Activated CD8-positive, alpha-beta memory T cell treated with anti-CD3 and anti-CD28 coated beads for 24 hours (primary cell): ENCODE results near the gene MNAT1.
"Not testable (repeated sequence)": the region's sequence is repeated elsewhere in the genome, so short reads cannot be mapped to it uniquely, and the experiment has no call there.

Experiments
- DNase-seq: peaks from one replicate; pipeline ENCODE4 v3.0.0-alpha.2; 2020

The MNAT1 gene

DNA sequence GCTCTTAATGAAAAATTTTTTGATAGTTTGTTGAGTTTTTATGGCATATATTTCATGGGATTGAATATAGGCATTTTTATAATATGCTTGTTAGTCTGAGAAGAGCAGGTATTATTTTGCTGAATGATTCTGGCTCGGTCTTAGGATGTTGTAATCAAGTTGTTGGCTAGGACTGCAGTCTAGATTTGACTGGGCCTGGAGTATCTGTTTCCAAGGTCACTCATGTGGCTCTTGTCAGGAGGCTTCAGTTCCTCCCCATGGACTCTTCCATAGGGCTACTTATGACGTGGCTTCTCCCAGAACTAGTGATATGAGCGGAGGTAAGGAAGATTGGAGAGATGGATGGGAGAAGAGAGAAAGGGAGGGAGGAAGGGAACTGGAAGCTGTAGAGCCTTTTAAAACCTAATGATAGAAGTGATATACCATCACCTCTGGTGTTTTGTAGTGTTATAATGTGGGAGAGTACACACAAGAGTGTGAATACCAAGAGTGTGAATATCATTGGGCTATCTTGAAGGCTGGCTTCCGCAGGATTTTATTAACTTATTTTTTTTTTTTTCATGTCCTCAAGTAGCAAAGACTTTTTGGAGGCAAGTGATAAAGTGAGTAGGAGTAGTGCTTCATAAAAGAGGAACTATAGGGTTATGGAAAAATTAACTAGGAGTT is 4.4 kb downstream of the MNAT1 start:
- no peak for DNase-seq

DNA sequence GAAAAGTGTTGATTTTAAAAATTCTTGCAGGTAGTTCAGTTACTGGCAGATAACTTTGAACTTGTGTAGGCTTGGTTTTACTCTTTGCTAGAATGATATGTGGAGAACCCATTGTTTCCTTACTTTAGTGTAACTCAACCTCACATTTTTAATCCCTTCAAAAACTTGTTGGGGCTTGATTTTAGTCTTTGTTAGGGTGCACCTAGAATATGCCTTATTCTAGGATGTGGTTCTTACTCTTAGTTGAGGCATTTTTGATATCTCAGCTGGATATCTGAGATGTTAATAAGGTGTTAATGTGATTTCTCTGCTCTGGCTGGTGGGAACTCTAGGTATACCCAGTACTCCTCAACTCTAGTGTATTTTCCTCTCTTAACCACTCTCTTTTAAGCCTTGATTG is 10.0 kb downstream of the MNAT1 start:
- no peak for DNase-seq

DNA sequence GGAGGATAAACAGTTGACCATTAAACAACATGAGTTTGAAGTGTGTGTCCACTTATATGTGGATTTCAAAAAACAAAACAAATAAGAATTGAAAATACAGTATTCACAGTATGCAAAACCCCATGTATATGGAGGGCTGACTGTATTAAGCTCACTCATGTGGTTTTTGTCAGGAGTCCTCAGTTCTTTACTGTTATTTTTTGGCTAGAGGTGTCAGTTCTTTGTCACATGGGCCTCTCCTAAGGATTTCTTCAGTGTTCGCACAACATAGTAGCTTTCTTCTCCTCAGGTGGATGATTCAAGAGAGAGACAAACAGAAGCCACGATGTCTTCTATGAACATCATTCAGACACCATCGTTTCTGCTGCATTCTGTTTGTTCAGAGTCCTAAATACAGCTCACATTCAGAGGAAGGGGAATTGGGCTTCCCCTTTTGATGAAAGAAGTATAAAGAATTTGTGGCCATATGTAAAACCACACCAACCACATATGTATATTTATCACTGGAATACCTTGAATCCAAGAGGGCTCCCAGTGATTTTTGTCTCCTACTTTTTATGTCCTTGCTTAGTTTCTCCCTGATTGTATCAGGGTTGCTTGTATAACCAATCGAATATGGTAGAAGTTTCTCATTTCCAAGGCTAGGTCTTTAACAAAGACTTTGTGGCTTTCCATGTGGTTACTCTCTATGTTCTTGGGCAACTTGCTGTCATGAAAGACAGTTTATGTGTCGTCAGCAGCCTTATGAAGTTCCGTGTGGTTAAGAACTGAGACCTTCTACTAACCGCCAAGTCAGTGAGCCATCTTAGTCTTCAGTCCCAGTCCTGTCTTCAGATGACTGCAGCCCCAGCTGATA is 18.9 kb downstream of the MNAT1 start:
- no peak for DNase-seq

DNA sequence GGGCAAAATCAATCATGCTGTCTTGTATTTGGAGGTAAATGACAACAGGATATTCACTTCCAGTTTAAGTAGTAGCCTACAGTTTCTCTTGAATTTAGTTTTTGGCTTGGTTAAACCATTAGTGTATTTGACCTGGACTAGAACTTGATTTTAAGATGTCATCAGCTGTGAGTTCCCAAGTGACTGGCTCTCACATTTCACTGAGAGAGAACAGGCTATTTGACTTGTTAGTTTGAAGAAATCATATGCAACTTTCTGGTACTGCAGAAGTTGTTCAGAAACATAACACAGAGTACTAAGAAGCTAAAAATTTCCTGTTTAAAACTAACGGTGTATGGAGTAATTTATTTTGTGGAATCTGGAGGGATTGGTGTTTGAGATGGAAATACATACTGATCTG is 22.3 kb downstream of the MNAT1 start:
- DNase-seq = no peak

DNA sequence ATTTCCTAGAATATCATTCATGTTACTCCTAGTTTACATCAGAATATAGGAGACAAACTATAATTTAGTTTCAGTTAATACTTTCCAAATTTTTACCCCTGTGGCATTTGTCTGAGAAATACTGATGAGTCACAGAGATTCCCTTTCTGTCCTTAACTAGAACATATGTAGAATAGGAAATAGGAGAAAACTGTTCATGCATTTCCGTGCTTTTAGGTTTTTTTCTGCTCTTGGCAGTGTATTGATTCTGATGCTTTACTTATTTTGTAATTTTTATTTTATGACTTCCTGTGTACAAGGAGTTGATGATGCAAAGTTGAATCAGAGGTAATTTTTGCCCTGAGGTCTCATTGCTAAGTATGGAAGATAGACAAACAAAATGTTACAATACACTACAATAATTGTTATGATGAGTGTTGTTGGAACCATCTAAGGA is 23.0 kb downstream of the MNAT1 start:
- no peak for DNase-seq

DNA sequence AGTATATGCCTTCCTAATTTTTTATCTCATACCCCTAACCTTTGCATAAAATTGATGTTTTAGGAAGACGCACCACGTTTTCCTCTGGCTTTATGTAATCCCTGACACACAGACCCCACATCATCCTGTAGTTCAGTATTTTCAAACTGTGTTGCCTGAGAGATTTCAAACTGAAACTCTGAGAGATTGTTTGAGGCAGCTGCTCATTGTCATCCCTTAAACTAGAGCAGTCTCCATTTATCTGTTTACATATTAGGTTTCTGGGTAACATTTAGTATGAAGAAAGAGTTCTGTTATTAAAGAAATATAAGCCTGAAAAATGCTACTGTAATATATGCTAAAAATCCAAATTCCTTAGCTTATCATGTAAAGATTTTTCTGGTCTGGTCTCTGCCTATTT is 24.3 kb downstream of the MNAT1 start:
- DNase-seq = no peak

DNA sequence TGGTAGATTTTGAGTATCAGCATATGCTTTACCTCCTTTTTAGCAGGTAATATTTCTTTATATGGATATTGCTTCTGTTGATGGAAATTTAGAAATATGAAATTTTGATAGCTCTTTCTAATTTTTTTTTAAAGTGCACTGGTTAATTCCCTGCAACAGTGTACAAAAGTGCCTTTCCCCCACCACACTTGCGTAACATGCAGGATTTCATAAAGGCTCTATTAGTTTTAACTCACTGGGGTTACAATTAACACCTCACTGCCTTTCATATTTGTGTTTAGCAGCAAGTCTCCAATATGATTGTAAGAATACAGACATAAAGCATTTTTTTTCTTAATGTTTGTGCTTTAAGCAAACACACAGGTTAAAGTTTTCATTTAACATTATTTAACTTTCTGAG is 25.6 kb downstream of the MNAT1 start:
- no peak for DNase-seq

DNA sequence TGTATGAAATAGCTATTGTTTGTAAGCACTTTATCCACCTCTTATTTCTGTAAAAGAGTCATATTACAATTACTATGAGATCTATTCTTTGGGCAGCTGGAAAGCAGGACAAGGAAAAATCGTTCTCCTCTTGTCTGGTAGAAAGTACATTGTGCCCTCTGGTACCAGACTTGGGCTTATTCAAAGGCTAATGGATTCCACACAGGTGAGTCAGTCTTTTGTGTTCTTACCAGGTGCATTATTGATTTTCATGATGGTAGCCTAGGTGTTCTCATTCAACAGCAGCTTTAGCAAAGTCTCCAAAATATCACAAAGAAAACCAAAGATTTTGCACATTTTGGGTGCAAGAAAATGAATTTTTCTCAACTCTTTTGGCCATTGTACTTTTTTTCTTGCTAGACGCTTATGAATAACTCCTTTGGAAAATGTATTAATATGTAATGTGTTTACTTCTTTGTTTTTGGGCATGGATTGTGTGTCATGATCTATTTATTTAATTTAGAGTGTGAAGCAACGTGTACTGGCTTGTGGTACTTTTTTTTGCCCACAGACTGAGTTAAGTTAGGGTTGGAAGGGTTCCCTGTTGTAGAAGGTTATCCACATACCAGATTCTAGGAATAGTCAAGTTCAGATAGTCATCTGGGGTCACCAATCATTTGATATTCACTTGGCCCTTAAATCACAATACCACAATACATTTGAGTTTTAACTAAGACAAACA is 26.2 kb downstream of the MNAT1 start:
- DNase-seq = no peak

DNA sequence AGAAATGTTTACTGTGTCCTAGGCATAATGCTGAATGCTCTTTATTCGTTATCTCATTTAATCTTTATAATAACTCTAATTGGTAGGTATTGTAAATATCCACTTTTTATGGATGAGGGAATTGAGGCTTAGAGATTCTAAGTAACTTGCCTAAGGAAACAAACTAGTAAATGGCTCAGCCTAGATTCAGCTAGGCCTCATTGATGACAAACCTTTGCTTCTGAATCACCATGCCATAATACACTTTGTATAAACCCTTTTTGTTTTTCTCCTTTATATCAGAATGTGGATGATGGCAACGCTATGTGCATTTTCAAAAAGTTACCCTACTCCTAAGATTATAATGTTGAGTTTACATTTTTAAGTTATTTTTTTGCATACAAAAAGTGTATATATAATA is 34.0 kb downstream of the MNAT1 start:
- no peak for DNase-seq

DNA sequence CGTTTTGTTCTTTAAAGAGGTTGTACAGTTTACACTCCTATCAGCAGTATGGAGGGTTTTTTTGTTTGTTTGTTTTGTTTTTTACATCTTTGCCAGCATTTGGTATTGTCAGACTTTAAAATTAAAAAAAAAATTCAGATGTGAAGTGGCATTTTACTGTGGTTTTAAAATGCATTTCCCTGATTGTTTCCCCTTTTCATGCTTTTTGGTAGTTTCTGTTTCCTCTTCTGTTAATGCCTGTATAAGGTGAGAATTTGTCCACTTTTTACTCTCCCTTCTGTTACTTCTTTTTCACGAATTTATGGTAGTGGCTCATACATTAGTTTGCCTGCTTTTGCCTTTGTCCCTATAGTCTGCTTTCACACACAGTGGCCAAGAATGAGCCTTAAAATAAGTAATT is 36.6 kb downstream of the MNAT1 start:
- no peak for DNase-seq

DNA sequence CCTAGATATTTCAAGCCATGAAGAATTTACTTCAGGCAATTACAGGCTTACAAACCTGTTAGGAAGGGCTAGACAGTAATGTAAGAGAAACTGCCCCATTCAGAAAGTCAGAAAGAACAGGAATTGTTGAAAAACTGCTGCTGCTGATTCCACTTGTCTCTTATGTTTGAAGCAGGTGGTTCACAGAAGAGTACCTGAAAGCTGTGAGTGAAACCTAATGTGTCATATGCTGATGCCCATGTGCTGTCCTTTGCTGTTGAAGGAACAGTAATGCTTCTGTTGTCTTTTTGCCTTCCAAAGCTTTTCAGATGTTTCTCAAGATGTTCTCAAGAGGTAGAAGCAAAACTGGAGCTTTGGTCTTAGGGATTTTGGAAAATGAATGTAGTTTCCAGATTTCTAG is 39.0 kb downstream of the MNAT1 start:
- no peak for DNase-seq

DNA sequence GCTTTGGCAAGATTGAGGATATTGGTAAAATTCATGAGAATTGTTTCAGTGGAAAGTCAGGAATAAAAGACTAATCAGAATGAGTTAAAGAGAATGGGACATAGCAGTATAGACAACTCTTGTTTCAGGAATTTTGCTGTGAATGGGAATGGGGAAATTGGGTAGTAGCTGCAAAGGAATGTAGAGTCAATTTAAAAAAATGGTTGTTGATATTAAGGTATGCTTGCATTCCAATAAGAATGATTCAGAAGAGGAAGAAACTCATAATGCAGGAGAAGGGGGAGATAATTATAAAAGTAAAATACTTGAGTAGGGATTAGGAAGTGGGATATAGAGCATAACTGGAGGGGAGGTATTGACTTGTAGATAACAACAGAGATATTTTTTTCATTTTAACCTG is 40.7 kb downstream of the MNAT1 start:
- DNase-seq = no peak

DNA sequence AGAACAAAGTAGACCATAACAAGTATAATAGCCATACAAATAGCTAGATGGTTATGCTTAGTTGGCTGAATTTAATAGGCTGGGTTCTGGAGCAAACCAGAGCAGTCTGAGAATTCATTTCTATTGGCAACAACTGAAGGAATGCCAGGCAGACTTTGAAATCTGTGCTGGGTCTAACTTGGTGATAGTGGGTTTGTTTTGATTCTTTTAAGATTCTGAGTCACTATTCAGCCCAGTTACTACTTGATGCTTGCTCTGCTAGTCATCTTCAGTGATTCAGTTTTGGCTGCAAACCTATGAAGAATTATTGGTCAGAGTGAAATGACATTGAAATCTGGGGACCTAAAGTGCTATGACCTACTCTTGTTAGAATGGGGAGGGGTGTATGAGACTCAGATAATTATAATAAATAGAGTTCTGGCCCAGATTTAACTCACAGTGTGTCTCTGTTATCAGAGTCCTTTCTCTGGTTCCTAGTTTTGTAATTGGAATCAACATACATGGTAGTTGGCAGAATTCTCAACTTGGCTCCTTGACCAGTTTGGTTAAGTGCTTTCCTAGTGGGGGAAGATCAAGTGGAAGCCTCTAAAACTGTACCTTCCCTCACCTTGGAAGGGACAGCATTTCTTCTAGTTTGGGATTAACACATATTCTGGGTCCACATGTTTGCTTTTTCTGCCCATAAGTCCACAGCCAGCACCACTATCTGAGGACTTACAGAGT is 43.5 kb downstream of the MNAT1 start:
- DNase-seq = no peak

DNA sequence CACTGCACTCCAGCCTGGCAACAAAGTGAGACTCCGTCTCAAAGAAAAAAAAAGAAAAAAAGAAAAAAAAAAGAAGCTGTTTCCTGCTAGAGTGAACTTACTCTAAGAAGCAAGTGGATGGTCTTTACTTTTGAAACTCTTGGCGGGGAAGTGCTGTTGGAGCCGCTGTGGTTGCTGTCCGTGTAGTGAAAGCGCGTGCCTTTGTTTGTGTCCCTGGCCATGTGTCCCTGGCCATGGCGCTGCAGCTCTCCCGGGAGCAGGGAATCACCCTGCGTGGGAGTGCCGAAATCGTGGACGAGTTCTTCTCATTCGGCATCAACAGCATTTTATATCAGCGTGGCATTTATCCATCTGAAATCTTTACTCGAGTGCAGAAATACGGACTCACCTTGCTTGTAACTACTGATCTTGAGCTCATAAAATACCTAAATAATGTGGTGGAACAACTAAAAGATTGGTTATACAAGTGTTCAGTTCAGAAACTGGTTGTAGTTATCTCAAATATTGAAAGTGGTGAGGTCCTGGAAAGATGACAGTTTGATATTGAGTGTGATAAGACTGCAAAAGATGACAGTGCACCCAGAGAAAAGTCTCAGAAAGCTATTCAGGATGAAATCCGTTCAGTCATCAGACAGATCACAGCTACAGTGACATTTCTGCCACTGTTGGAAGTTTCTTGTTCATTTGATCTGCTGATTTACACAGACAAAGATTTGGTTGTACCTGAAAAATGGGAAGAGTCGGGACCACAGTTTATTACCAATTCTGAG is 45.4 kb downstream of the MNAT1 start:
- DNase-seq = not testable (repeated sequence)

DNA sequence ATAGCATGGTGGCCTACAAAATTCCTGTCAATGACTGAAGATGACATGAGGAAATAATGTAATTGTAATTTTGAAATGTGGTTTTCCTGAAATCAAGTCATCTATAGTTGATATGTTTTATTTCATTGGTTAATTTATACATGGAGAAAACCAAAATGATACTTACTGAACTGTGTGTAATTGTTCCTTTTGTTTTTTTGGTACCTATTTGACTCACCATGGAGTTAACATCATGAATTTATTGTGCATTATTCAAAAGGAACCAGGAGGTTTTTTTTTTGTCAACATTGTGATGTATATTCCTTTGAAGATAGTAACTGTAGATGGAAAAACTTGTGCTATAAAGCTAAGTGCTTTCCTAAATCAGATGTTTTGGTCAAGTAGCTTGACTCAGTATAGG is 46.0 kb downstream of the MNAT1 start:
- not testable (repeated sequence) for DNase-seq

DNA sequence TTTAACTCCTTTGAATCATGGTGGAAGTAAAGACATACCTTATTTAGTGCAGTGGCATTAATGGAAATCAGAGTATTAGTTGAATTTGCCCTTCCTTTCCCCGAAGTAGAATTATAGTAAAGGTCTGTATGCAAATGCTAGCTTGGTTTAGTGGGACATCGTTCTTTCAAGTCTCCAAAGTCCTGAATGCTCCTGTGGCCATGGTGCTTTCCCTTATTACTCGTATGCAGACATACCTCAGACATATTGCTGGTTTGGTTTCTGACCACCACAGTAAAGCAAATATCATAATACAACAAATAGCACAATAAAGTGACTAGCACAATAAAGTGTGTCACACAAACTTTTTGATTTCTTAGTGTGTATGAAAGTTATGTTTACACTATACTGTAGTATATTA is 52.3 kb downstream of the MNAT1 start:
- DNase-seq = no peak

DNA sequence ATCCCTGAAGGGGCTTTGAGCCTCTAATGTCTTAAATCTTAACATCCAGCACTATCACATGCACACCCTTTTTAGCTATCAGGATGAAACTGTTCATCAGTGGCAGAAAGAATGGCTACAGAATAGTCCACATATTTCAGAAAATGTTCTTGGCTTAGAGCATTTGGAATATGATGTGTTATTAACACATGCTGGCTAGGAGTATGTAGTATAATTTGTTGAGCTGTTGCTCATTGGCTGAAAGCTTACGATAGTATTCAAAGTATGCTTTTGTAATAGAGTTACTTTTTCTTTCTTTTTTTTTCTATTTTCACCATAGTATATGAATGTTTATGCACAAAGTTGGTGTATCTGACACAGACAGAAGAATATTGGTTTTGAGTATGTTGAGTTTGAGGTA is 55.1 kb downstream of the MNAT1 start:
- DNase-seq = no peak

DNA sequence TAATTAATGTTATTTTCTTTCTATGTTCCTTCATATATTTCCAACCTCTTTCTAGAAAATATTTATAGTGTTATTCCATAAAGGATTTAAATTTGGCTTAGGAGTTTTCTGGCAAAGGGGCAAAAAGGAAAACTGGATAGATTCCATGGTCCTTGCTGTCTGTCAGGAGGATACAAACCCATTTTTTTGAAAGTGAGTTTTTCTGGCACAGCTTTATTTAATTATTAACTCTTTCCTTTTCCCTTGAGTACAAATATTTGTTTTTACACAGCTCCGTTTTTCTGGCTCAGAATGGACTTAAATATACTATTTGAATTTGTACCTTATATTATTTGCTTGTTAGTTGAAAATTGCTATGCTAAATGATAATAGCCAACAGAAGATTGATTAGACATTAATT is 56.3 kb downstream of the MNAT1 start:
- no peak for DNase-seq

DNA sequence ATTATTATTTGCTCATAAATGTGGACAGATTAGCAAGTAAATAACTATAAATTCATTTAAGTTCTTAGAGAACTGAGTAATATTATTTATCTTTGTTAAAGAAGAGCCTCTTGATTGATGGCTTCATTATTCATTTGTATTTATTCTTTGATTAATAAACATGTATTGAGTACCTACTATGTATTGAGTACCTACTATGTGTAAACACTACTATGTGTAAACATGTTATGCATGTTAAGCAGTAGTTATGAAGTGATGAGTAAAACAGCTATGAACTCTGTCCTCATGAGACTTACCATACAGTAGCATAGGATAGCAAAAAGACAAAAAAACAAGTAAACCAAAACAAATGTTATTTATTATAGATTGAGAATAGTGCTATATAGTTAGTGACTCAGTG is 61.9 kb downstream of the MNAT1 start:
- no peak for DNase-seq

DNA sequence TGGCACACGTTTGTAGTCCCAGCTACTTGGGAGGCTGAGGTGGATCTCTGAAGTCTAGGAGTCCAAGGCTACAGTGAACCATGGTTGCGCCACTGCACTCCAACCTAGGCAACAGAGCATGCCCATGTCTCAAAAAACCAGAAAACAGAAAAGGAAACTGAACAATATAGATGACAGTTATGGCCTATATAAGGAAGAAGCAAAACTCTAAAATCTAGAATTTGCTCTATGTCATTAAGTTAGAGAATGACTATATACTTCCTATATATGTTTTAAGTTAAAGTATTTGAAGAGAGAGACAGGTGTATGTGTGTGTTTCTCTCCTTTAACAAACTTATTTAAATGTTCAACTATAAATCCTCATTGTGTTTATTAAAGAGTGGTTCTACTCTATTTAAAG is 65.8 kb downstream of the MNAT1 start:
- no peak for DNase-seq

DNA sequence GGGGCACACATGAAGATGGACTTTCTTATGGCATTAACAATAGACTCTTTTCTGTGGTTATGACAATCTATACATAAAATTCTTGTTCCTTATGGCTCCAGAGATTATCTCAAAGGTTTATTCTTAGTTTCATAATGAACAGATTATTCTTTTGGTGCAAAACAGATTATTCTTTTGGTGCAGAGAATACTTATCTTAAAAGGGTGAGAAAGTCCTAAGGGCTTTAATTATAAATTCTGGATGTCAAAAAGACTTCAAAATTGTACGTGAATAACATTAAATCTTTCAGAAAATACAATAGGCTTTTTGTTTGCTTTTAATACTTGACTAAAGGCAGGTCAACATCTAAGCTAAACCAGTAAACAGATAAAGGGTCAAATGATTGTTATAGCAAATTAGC is 69.3 kb downstream of the MNAT1 start:
- DNase-seq = no peak

DNA sequence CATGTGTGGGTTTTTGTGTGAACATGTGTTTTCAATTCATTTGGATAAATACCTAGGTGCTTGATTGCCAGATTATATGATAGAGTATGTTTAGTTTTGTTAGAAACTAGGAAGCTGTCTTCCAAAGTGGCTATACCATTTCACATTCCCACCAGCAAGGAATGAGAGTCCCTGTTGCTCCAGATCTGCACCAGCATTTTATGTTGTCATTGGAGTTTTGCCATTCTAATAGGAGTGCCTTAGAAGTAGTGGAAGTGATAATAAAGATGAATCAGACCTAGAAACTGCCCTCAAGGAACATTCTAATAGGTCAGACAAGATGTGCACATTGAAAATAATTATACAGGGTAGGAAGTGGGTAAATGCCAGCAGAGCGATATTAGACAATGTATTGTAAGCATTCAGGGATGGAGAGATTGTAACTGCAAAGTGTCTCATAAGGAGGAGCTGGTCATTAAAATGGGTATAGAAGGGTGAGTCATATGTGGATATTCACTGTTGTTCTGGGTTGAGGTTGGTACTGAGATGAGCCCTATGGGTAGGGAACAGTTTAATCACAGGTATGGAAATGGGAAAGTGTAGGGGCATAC is 71.4 kb downstream of the MNAT1 start:
- no peak for DNase-seq
